Raji (cell line): ENCODE data around the gene ANKRD30B.

Source experiments
- POLR2A ChIP-seq: IDR thresholded peaks from 2 replicates; pipeline ENCODE4 v1.6.1; 2011; ENCODE audit warnings: low read depth, low read length, control low read depth; ENCODE audit not compliant: insufficient read depth

ANKRD30B gene, protein sequence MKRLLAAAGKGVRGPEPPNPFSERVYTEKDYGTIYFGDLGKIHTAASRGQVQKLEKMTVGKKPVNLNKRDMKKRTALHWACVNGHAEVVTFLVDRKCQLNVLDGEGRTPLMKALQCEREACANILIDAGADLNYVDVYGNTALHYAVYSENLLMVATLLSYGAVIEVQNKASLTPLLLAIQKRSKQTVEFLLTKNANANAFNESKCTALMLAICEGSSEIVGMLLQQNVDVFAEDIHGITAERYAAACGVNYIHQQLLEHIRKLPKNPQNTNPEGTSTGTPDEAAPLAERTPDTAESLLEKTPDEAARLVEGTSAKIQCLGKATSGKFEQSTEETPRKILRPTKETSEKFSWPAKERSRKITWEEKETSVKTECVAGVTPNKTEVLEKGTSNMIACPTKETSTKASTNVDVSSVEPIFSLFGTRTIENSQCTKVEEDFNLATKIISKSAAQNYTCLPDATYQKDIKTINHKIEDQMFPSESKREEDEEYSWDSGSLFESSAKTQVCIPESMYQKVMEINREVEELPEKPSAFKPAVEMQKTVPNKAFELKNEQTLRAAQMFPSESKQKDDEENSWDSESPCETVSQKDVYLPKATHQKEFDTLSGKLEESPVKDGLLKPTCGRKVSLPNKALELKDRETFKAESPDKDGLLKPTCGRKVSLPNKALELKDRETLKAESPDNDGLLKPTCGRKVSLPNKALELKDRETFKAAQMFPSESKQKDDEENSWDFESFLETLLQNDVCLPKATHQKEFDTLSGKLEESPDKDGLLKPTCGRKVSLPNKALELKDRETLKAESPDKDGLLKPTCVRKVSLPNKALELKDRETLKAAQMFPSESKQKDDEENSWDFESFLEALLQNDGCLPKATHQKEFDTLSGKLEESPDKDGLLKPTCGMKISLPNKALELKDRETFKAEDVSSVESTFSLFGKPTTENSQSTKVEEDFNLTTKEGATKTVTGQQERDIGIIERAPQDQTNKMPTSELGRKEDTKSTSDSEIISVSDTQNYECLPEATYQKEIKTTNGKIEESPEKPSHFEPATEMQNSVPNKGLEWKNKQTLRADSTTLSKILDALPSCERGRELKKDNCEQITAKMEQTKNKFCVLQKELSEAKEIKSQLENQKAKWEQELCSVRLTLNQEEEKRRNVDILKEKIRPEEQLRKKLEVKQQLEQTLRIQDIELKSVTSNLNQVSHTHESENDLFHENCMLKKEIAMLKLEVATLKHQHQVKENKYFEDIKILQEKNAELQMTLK (N-terminal part only)

DNA sequence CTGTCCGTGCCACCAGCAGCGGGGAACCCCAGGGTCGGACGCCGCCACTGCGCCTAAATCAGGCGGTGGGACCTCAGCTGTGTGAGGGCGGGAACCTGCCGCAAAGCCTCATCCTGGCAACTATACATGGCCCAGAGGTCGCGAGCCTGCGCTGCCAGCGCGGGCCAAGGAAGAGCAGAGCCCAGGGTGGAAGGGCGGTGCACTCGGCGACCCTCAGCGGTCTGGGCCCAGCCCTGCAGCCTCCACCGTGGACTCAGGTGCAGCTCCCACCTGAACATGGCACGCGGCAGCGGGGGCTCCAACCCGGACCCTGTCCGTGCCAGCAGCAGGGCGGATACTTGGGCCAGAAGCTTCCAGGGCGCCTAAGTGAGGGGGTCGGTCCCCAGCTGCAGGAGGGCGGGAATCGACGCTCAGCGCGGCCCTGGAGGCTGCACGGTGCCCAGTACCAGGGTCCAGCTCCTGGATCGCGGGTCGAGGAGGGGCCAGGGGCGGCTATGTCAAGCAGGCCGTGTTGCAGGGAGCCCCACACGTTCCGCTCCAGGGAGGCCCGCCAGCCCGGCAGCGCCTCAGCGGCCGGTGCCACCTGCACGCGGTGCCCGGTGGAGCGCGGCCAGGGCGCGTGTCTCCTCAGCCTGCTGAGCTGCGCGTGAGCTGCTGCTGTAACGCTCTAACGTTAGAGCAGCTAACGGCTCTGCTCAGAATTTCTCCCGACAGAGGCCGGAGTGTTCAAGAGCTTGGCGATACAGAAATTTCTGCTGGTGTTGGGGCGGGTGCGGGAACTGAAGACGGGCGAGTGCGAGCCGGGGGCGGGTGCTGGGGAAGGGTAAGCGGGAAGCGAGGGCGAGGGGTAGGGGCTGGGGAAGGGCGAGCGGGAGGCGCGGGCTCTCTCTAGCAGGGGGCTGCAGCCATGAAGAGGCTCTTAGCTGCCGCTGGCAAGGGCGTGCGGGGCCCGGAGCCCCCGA, at the start of gene ANKRD30B:
ANKRD30B (plus strand) TSS at position 660 of the 962 bp plus-strand sequence; CDS start at position 908, 248 bp downstream.
- no peak for TF ChIP-seq POLR2A

DNA sequence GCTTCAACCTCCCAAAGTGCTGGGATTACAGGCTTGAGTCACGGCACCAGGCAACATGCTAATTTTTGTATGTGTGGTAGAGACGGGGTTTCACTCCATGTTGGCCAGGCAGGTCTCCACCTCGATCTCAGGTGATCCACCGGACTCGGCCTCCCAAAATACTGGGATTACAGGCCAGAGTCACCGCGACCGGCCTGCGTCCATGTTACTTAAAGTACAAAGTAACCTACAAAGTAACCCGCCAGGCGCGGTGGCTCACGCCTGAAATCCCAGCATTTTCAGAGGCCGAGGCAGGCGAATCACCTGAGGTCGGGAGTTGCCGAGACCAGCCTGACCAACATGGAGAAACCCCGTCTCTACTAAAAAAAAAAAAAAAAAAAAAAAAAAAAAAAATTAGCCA, 1.1 kb upstream of the ANKRD30B start:
- TF ChIP-seq POLR2A, result no peak

DNA sequence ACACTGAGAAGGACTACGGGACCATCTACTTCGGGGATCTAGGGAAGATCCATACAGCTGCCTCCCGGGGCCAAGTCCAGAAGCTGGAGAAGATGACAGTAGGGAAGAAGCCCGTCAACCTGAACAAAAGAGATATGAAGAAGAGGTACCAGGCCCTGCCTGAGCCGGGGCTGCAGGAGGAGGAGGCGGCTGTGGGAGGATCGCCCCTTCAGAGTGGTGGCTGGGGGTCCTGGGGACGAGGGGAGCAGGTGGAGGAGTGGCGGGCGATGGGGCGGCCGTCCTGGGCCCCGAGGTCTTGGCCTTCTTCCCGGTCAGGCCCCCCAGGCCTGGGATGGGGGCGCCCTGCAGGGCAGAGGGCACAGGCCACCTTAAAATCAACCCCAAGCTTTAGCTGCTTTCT, 524 bp downstream of the ANKRD30B start:
- TF ChIP-seq POLR2A, result no peak

DNA sequence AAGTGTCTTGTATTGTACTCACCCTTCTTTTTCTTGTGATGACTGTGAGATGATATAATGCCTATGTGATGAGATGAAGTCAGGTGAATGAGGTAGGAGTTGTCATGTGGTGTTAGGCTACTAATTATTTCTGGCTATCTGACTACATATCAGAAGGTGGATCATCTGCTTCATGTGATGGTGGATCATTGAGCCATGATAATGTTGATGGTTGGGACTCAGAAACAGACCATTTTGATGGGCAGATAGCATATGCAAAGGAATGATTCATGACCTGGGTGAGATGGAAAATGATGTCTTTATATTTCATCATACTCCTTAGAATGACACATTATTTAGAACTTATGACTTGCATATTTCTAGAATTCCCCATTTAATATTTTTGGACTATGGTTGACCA, 19.5 kb downstream of the ANKRD30B start:
- TF ChIP-seq POLR2A, result no peak

DNA sequence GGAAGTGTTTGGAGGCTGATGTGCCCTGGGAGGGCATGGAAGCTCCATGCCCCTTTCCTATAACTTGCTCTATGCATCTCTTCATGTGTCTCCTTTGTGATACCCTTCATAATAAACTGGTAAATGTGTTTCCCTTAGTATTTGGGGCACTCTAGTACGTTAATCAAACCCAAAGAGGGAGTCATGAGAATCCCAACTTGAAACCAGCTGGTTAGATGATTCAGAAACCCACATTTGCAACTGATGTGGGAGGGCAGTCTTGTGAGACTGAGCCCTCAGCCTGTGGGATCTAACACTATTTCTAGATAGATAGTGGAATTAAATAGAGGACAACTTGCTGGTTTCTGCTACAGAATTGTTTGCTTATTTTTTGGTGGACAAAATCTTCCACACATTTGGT, 20.3 kb downstream of the ANKRD30B start:
- TF ChIP-seq POLR2A, result no peak

DNA sequence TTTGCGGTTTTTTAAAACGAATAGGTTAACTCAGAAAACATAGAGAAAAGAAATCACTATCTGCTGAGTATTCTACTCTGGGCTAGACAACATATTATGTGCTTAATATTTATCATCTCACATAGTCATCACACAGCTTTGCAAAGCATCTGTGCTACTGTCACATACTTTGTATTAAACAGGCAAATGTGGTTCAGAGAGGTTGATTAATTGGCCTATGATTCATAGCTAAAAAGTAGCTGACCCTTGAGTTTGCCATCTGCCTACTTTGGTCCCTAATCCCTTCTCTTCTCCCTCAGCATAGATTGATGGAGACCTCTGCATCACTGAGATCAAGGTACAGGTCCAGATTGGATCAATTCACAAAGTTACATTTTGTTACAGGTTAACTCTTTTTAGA, 21.4 kb downstream of the ANKRD30B start:
- no peak for TF ChIP-seq POLR2A

DNA sequence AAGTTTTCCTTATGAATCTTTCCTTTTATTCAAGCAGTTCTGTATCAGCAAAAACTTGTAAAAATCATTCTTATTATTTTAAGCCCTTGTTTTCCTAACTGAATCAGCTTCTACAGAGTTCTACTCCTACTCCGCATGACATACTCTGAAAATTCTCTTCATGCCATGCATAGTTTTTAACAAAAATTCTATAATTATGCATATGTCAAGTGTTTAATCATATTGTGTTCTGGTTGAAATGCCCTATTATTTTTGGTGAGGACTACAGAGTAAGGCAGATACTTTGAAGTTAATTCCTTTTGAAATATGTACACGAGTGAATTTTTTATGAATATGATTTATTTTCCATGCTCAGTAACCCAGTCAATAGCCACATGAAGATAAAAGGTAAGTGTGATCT, 28.8 kb downstream of the ANKRD30B start:
- TF ChIP-seq POLR2A, result no peak

DNA sequence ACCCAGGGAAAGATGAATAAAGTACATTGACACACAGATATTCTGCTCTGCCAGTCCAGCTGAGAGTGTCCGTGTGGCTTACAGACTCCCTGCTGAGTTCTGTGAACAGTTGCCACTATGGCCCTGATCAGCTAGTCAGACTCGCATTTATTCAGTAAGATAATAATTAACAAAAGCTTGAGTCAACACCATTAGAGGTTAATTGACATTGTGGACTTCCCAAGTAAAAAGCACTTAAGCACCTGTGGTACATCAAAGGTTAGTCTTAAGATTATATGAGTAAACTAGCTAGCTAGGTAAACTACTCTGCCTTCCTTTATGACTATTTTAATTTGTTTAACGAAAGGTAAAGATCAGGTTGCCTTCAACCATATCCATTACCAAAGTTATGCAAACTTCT, 33.7 kb downstream of the ANKRD30B start:
- no peak for TF ChIP-seq POLR2A

DNA sequence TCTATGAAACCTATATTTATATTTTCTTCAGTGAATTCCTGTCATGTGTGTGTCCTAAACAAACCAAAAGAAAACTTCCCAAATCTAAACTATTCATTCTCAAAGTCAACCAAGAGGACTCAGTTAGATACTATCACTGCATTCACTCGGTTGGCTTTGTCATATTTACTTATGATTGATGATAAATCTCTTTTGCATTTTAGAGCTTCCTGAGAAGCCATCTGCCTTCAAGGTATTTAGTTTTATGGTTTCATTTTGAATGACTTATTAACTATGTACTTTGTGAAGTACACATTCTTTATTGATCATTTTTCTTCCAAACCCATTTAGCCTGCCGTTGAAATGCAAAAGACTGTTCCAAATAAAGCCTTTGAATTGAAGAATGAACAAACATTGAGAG, 36.2 kb downstream of the ANKRD30B start:
- TF ChIP-seq POLR2A, result no peak

DNA sequence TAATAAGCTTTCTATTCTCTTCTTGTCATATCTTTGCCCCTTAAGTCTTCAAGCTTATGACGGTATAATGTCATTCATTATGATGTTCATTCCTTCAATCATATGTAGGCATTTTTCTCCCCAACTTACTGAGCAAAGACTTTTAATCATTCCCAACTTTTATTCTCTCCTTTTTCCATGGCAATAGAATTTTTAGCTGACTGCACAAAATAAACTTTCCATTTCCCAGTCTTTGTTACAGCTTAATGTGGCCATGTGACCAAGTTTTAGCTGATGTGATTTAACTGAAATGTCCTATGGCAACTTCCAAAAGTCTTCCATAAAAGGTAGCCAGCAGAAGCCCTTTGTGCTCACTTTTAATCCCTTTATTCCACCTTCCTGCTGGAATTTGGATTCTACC, 152.5 kb downstream of the ANKRD30B start:
- no peak for TF ChIP-seq POLR2A
